Measurements from ENCODE around the gene CSNK2A1. TPM values are rescaled to one million over a fixed set of nuclear protein-coding genes. Genes with fewer than 3 reads are reported as not detected.

Gene CSNK2A1
- total and polyA plus RNA-seq, 2 donors = 54.6 to 168 TPM

DNA sequence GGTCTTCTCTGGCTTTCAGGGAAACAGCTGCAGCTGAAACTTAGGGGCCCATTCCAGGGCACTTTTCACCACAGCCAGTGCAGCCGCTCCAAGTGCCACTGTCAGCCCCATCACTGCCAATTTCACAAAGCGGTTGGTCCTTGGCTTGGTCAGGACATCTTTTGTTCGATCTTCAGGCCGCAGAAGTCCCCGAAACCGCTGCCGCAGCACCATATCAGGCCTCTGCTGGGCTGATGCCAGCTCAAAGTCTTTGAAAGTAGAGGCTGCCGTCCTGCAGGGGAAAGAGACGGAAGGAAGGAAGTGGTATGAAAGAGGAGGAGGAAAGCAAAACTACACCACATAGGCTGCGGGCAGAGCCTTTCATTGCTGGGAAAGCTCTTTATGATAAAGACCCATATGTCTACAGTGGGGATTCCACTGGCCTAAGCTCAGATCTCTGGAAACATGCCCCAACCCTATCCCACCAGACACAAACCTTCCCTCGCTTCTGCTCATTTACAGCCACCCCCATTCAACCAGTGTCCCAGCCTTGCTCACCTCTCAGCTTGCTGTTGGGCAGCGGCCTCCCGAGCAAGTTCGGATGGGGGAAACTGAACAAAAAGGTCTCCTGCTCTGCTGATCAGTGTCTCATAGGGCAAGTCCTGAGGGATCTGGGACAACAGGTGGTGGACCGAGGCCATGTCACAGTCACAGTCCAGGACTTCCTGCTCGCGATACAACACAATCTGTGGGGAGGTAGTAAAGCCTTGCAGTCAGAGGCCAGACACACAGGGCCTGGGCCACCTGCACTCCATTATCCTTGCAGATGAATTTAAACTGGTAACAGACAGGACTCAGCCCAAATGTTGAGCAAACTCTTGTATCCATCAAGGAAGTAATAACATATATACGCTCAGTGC is 104.8 kb downstream of the CSNK2A1 start:
- H3K27ac ChIP-seq (ENCODE audit: low read depth) = no peak overlapping the region
- no peak overlapping the region for H3K4me3 ChIP-seq (ENCODE audit: low read depth, low read length)
- no peak for DNase-seq (ENCODE audit: extremely low spot score)
- H3K36me3 ChIP-seq (ENCODE audit: insufficient read depth) = peaks cover 3% of the 10 kb centered on the region
- 76% methylated on average over 18 of the region's 18 CpGs for WGBS
- no peaks in the 10 kb centered on the region for H3K4me1 ChIP-seq (ENCODE audit: insufficient read depth)

DNA sequence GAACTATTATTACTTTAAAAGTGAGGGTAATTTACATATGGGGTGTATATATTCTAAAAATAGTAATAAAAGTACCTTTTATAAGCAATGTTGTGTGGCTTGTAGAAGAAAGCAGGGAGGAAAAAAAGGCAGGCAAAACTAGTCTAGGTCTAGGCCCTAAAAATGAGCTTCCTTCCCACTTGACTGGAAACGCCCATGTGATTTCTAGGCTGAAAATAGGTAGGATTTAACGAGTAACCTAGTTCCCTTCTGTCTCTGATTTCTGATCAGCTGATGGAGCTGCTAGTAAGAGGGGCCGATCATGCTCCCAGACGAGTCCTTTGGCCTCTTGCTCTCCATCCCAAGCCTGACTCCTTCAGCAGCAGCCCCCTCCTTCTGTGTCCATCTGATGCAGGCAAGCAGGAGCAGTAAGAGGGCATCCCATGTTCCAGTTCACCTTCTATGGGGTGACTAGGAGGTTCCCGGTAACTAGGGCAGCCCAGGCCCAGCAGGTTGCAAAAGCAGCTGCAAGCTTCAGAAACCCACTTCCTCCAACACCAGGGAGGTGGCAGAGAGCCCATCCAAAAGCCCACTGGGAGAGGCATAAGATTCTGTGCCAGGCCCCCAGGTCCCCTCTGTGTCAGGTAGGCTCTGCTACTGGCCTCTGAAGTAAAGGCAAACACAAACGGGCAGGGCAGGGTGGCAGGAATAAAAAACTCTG is 105.7 kb downstream of the CSNK2A1 start:
- Histone ChIP-seq H3K27ac (ENCODE audit: low read depth) (no peak overlapping the region), H3K36me3 (ENCODE audit: insufficient read depth) (peaks cover 3% of the 10 kb centered on the region), H3K4me3 (ENCODE audit: low read depth, low read length) (no peak overlapping the region), H3K4me1 (ENCODE audit: insufficient read depth) (no peaks in the 10 kb centered on the region)
- WGBS = 79% methylated on average over 6 of the region's 6 CpGs
- no peak for DNase-seq (ENCODE audit: extremely low spot score)

DNA sequence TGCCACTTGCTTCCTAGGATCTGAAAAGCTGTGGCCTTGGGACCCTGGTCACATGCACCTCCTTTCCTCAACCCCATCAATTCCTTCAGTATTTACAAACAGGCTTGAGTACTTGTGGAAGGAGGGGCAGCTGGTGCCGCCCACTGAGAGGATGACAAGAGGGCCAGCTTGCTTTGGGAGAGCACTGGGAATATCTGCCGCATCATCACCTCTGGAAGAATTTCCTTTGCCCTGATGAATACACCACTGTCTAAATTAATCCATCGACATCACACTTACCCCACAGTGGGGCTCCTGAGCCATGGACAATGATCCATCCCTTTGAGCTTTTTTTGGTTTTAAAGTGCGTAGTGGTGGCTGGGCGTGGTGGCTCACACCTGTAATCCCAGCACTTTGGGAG is 107.1 kb downstream of the CSNK2A1 start:
- H3K4me1 ChIP-seq (ENCODE audit: insufficient read depth) = no peaks in the 10 kb centered on the region
- H3K27ac ChIP-seq (ENCODE audit: low read depth) = no peak overlapping the region
- no peak for DNase-seq (ENCODE audit: extremely low spot score)
- whole genome bisulfite sequencing = 96% methylated on average over 5 of the region's 5 CpGs
- peaks cover 3% of the 10 kb centered on the region for H3K36me3 ChIP-seq (ENCODE audit: insufficient read depth)
- H3K4me3 ChIP-seq (ENCODE audit: low read depth, low read length) = no peak overlapping the region

DNA sequence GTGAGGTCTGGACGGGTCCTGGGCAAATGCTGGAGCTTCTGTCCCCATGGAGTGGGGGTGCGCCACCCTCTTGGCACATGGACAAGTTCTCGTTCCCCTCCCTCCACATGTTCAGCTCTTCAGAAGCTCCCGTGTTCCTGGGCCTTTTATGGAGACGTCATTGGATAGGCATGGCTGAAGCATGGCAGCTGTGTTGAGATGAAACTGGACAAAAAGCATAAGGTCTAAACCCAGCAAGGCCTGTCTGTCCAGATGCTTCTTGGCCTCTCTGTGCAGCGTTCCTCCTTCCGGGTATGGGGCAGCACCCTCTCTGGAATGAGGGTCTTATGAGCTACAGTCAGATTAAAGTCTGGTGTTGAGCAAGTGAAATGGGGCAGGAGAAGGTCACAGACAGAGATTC is 108.0 kb downstream of the CSNK2A1 start:
- Histone ChIP-seq H3K36me3 (ENCODE audit: insufficient read depth) (peaks cover 5% of the 10 kb centered on the region), H3K4me3 (ENCODE audit: low read depth, low read length) (no peak overlapping the region), H3K27ac (ENCODE audit: low read depth) (no peak overlapping the region), H3K4me1 (ENCODE audit: insufficient read depth) (no peaks in the 10 kb centered on the region)
- 62% methylated on average over 7 of the region's 7 CpGs for WGBS
- DNase-seq (ENCODE audit: extremely low spot score) = no peak

DNA sequence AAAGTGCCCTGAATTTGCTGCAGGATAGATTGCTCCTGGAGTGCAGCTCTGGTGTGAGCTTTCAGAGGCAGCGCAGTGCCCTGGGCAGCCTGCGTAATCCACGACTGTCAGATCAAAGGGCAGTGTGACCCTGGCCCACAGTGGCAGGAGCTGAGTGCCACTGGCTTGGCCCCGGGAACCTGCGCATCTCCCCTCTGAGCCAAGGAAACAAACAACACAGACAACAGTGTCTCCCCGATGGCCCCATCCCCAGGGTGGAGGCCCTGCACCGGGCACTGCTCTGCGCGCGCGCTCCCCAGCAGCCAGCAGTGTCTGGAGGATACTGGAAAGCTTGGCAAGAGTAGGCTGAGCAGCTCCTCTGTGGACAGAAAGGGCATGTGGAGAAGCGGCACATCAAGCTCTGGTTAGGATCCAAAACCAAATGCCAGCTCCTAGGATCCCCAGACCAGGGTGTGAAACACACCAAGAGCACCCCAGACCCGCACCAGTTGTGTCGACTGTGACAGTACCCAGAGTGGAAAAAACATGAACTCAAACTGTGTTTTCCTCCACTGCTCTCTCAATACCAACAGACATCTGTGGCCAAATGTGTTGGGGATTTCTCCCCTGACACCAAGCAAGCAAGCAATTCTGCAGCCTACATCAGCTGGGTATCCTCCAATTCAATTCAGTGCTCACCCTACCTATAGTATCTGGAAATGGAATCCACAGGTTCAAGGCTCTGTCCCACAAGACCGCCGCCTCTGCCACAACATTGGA is 108.8 kb downstream of the CSNK2A1 start:
- Histone ChIP-seq H3K4me3 (ENCODE audit: low read depth, low read length) (no peak overlapping the region), H3K27ac (ENCODE audit: low read depth) (no peak overlapping the region), H3K36me3 (ENCODE audit: insufficient read depth) (peaks cover 5% of the 10 kb centered on the region), H3K4me1 (ENCODE audit: insufficient read depth) (no peaks in the 10 kb centered on the region)
- WGBS = 85% methylated on average over 16 of the region's 16 CpGs
- DNase-seq (ENCODE audit: extremely low spot score) = no peak

DNA sequence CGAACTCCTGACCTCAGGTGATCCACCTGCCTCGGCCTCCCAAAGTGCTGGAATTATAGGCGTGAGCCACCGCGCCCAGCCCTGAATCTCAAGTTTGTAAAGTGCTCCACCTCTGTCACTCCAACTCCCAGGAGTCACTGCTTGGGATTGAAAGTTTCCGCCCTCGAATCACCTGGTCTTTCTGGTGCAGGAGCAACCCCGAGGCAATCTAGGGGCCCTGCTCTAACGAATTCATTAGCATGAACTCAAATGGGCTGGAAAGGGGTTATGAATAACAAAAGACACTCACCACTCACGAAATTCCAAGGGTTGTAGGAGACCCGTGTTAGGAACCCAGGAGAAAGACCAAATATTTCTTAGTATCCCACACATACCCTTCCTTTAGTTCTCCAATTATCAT is 109.4 kb downstream of the CSNK2A1 start:
- Histone ChIP-seq H3K27ac (ENCODE audit: low read depth) (no peak overlapping the region), H3K4me1 (ENCODE audit: insufficient read depth) (no peaks in the 10 kb centered on the region), H3K36me3 (ENCODE audit: insufficient read depth) (peaks cover 5% of the 10 kb centered on the region), H3K4me3 (ENCODE audit: low read depth, low read length) (no peak overlapping the region)
- 69% methylated on average over 11 of the region's 11 CpGs for WGBS
- DNase-seq (ENCODE audit: extremely low spot score) = no peak

DNA sequence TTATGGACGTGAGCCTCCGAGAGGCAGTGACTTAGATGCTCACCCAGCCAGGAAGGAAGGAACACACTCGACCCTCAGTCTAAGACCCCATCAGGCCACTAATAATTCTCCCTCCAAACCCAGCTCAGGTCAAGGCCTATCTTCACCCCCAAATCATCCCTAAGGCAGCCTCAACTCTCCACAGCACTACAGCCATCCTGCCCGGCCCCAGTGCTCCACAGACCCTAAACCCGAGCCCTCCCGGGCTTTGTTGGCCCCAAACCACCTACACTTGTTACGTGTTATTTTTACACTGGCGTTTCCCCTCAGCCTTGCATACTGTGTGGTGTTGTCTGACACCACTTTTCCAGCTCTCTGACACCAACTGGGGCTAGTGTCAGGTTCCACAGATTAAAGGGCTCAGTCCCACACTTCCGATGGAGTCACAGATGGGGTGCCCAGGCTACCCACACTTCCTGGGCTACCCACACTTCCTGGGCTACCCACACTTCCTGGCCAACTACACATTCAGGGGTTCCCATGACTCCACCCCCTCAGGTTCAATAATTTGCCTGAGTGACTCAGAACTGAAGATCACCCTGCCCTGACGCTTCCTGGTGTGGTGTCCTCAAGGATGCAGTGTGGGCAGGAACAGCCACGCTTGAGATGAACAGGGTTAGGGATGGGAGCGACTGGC is 110.2 kb downstream of the CSNK2A1 start:
- 76% methylated on average over 12 of the region's 12 CpGs for WGBS
- peaks cover 10% of the 10 kb centered on the region for H3K36me3 ChIP-seq (ENCODE audit: insufficient read depth)

DNA sequence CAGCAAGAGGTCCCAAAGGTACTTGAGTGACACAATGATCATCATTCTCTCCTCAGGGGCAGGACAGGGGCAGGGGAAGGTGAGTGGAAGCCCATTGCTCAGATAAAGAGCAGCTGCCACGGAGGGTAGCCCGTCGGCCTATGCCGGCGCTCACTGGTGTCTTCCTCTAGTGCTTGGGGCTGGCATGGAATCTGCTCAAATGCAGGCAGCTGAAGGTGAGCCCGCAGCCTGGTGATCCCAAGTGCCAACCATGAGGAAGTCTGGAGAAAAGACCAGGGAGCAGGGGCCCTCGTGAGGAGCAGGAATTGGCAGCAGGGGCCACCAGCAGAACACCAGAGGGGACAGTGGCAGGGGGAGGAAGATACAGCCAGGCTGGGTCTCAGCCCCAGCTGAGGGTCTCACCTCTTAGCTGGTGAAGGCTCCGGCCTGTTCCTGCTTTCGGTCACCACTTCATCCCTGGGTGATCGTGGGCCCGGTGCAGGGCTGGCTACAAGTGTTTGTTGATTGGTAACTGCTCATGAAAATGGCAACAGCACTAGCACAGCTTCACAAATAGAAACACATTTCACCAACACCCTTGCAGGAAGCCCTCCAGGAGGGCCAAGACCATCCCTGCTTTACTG is 110.8 kb downstream of the CSNK2A1 start:
- H3K27ac ChIP-seq (ENCODE audit: low read depth) = no peak overlapping the region
- 88% methylated on average over 11 of the region's 11 CpGs for WGBS

More for the DNA sequence above, 110.2 kb downstream of the CSNK2A1 start:
- no peak for DNase-seq (ENCODE audit: extremely low spot score)
- no peak overlapping the region for H3K27ac ChIP-seq (ENCODE audit: low read depth)
- H3K4me3 ChIP-seq (ENCODE audit: low read depth, low read length) = no peak overlapping the region
- no peaks in the 10 kb centered on the region for H3K4me1 ChIP-seq (ENCODE audit: insufficient read depth)

DNA sequence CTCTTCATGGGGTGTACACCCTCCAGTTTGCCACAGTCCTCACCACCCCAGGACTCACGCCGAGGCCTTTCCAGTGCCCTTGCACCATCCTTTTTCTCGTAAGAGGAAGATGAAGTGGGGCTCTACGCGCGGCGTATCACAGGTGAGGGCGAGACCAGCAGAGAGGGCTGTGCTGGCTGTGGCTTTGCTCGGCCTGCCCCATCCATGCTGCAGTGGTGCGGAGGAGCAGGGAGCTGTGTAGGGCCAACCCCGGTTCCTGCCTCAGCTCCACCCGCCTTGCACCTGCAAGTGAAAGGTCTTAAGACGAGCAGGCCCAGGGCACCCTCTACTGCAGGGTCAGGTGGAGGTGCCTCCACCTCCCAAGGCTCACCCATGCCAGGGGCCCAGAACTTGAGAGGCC is 111.4 kb downstream of the CSNK2A1 start:
- Histone ChIP-seq H3K4me3 (ENCODE audit: low read depth, low read length) (no peak overlapping the region), H3K4me1 (ENCODE audit: insufficient read depth) (no peaks in the 10 kb centered on the region), H3K36me3 (ENCODE audit: insufficient read depth) (peaks cover 7% of the 10 kb centered on the region), H3K27ac (ENCODE audit: low read depth) (no peak overlapping the region)
- no peak for DNase-seq (ENCODE audit: extremely low spot score)
- 90% methylated on average over 13 of the region's 13 CpGs for WGBS

More for the DNA sequence above, 110.8 kb downstream of the CSNK2A1 start:
- DNase-seq (ENCODE audit: extremely low spot score) = no peak
- Histone ChIP-seq H3K4me3 (ENCODE audit: low read depth, low read length) (no peak overlapping the region), H3K4me1 (ENCODE audit: insufficient read depth) (no peaks in the 10 kb centered on the region), H3K36me3 (ENCODE audit: insufficient read depth) (peaks cover 8% of the 10 kb centered on the region)

DNA sequence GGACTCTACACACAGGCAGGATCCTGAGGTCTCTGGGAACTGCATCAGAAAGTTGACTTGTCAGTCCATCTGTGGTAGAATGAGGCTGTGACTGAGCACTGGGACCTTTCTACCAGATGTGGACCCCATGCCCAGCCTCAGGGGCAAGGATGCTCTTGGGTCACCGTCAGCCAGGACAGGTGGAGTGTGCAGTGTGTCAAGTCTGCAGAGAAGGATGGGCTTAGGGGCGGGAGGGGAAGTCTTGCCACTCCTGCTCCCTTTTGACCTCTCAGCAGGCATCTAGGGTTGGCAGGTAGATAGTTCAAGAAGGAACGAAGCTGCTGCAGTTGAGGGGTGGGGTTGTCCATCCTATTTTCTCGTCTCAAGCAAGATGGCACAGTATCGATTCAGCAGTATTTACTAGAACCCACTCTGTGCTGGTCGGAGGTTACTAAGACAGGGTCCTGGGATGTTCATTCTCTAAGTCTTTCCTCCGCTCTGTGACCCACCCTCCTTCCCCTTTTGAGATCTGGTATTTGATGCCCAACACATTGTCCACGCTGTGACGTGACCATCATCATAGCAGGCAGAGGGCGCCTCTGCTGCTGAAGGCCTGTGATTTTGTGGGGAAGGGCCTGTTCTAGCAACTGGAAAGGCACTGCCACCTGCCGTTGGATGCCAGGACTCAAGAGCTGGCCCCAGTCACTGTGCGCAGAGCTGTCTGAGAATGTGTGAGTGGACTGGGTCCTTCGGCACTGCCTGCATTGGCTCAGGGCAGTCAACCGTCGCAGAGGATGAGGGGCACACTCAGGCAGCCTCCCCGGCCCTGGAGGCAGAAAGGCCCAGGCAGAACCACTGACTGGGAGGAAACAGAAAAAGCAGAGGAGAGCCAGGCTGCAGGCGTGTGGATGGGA is 112.3 kb downstream of the CSNK2A1 start:
- WGBS = 62% methylated on average over 17 of the region's 17 CpGs
- DNase-seq (ENCODE audit: extremely low spot score) = no peak
- no peak overlapping the region for H3K4me3 ChIP-seq (ENCODE audit: low read depth, low read length)
- no peak overlapping the region for H3K27ac ChIP-seq (ENCODE audit: low read depth)
- peaks cover 7% of the 10 kb centered on the region for H3K36me3 ChIP-seq (ENCODE audit: insufficient read depth)
- H3K4me1 ChIP-seq (ENCODE audit: insufficient read depth) = no peaks in the 10 kb centered on the region

DNA sequence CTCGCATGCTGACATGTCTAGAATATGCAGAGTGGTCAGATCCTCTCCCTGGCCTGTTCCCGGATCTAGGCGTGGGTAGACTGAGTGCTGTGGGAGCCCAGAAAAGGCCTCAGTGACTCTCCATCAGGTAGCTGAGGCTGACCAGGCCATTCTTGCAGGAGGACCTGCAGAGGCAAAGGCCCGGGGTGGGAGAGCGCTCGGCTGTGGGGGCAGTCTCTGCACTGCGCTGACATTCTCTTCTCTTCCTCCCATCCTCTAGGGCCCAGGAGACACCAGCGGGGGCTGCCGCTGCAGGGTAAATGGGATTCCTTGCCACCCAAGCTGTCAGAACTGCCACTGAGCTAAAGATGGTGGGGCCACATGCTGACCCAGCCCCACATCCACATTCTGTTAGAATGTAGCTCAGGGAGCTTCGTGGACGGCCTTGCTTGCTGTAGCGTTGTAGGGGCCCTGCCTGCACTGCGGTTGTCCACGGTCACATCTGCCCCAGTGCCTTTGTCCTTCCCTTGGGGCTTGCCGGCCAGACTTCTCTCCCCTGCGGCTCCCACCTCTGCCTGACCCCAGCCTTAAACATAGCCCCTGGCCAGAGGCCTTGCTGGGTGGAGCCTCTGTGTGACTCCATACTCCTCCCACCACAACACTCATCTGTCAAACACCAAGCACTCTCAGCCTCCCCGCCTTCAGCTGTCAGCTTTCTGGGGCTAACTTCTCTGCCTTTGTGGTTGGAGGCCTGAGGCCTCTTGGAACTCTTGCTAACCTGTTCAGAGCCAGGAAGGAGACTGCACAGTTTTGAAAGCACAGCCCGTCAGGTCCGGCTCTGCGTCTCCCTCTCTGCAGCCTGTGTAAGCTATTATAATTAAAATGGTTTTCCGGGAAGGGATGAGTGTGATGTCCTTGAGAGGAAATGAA is 113.2 kb downstream of the CSNK2A1 start:
- Histone ChIP-seq H3K4me3 (ENCODE audit: low read depth, low read length) (no peak overlapping the region), H3K27ac (ENCODE audit: low read depth) (no peak overlapping the region), H3K4me1 (ENCODE audit: insufficient read depth) (no peaks in the 10 kb centered on the region), H3K36me3 (ENCODE audit: insufficient read depth) (peaks cover 7% of the 10 kb centered on the region)
- no peak for DNase-seq (ENCODE audit: extremely low spot score)
- 84% methylated on average over 21 of the region's 21 CpGs for WGBS

All from urinary bladder (tissue), 4 donors.